K562 (cell line): ENCODE data around the gene FRRS1L. TPM values are rescaled to one million over a fixed set of nuclear protein-coding genes. Genes with fewer than 3 reads are reported as not detected.
A peak's percentile ranks its signal among the peaks of the same experiment; 100 is the strongest.

Source experiments
- BCOR ChIP-seq: fragments of 450-650 bp; IDR thresholded peaks from 2 replicates; pipeline ENCODE4 v1.6.1; 2016
- CBX3 ChIP-seq, 2 experiments: IDR thresholded peaks; 1 replicate in 1 of 2; 2 replicates in 1 of 2; pipeline ENCODE4 v1.6.1; 2012; ENCODE audit warnings: inconsistent platforms in 2 of 2, low read length in 2 of 2, borderline replicate concordance in 1 of 2, control low read depth in 1 of 2
- FIP1L1 ChIP-seq: fragments of 200-400 bp; formaldehyde crosslinking; IDR thresholded peaks from 2 replicates; pipeline ENCODE4 v1.6.1; 2018; ENCODE audit warnings: mild to moderate bottlenecking, low read depth, low read length; ENCODE audit not compliant: poor library complexity, severe bottlenecking
- HDAC3 ChIP-seq: fragments of 450-650 bp; IDR thresholded peaks from 2 replicates; pipeline ENCODE4 v1.6.1; 2018; ENCODE audit warnings: borderline replicate concordance, mild to moderate bottlenecking, moderate library complexity; ENCODE audit not compliant: partially characterized antibody
- JUND ChIP-seq, 2 experiments: IDR thresholded peaks; 2 replicates in 1 of 2; 3 replicates in 1 of 2; pipeline ENCODE4 v1.6.1; 2011; ENCODE audit warnings: borderline replicate concordance in 2 of 2, low read depth in 2 of 2, low read length in 2 of 2, improper control_type of control experiment in 1 of 2, missing biosample characterization in 1 of 2, missing genetic modification characterization in 1 of 2, missing genetic modification reagents in 1 of 2
- MCM2 ChIP-seq: fragments of 450-650 bp; IDR thresholded peaks from 2 replicates; pipeline ENCODE4 v1.6.1; 2017; ENCODE audit warnings: low read depth, mild to moderate bottlenecking
- PYGO2 ChIP-seq: fragments of 450-650 bp; IDR thresholded peaks from 2 replicates; pipeline ENCODE4 v1.6.1; 2016; ENCODE audit warnings: mild to moderate bottlenecking, missing genetic modification characterization, moderate library complexity, missing compliant biosample characterization
- SNIP1 ChIP-seq: fragments of 450-650 bp; IDR thresholded peaks from 2 replicates; pipeline ENCODE4 v1.7.1; 2017; ENCODE audit warnings: low read depth, mild to moderate bottlenecking
- SP1 ChIP-seq: sonication (generic); formaldehyde crosslinking; IDR thresholded peaks from 2 replicates; pipeline ENCODE4 v1.8.1; 2022; ENCODE audit warnings: mild to moderate bottlenecking, missing genetic modification reagents
- ZNF212 ChIP-seq: fragments of 450-650 bp; formaldehyde crosslinking; IDR thresholded peaks from 2 replicates; pipeline ENCODE4 v1.4.0; 2020; ENCODE audit warnings: mild to moderate bottlenecking
- ZNF57 ChIP-seq: fragments of 450-650 bp; formaldehyde crosslinking; IDR thresholded peaks from 2 replicates; pipeline ENCODE4 v1.4.0; 2020; ENCODE audit warnings: mild to moderate bottlenecking, moderate library complexity
- polyA plus RNA-seq, 8 experiments: library from polyadenylated mRNA; depleted of rRNA in 4 of 8; stranded (reverse) in 5 of 8; unstranded in 3 of 8; fragments of >200 nt; fragmentation: Nextera tagmentation in 2 of 8; fragmentation: Illumina TruSeq in 1 of 8; extraction: Ambion mirVana in 2 of 8; extraction: Trizol in 1 of 8; gene quantifications; 2 replicates each; pipeline versions ENCODE4 v1.2.1 to v1.2.3, GENCODE V29; 2011 to 2014; ENCODE audit warnings: inconsistent platforms in 1 of 8, missing spikeins in 1 of 8
- total RNA-seq, 7 experiments: library from RNA; depleted of rRNA in 6 of 7; stranded (reverse); fragments of >200 nt in 6 of 7; fragmentation: Illumina TruSeq in 2 of 7; extraction: Trizol in 2 of 7; gene quantifications; 2 replicates each; pipeline versions ENCODE4 v1.2.1 to v1.2.3, GENCODE V29; 2011 to 2021; ENCODE audit warnings: low replicate concordance in 1 of 7
- TF ChIP-seq, protein P1 (sequence below): fragments of 250-450 bp; sonication (Bioruptor Pico); IDR thresholded peaks from 2 replicates; pipeline ENCODE4 v1.5.0; 2021
- TF ChIP-seq, protein P2 (sequence below): fragments of 250-450 bp; sonication (Bioruptor Pico); IDR thresholded peaks from 2 replicates; pipeline ENCODE4 v1.5.1; 2021; ENCODE audit warnings: mild to moderate bottlenecking
- TF ChIP-seq, protein P3 (sequence below): fragments of 450-650 bp; IDR thresholded peaks from 2 replicates; pipeline ENCODE4 v1.6.1; 2017; ENCODE audit warnings: antibody characterized with exemption, mild to moderate bottlenecking
- TF ChIP-seq, protein P4 (sequence below), 3 experiments: fragments of 200-800 bp in 1 of 3; fragments of 250-450 bp in 1 of 3; fragments of 450-650 bp in 1 of 3; sonication (Bioruptor Pico) in 1 of 3; sonication (Bioruptor generic) in 1 of 3; formaldehyde crosslinking in 1 of 3; IDR thresholded peaks; 2 replicates each; pipeline versions ENCODE4 v1.6.1 to v1.8.0; 2016 to 2022; ENCODE audit warnings: mild to moderate bottlenecking in 2 of 3, missing genetic modification characterization in 2 of 3, missing compliant biosample characterization in 1 of 3, moderate library complexity in 1 of 3

FRRS1L gene
- total and polyA plus RNA-seq, 9 of the 15 experiments (the other 6 are each of a cell fraction or from before 2014, with no cell fraction given): under 0.01 to 0.04 (median 0.03) TPM; not detected in 5

DNA sequence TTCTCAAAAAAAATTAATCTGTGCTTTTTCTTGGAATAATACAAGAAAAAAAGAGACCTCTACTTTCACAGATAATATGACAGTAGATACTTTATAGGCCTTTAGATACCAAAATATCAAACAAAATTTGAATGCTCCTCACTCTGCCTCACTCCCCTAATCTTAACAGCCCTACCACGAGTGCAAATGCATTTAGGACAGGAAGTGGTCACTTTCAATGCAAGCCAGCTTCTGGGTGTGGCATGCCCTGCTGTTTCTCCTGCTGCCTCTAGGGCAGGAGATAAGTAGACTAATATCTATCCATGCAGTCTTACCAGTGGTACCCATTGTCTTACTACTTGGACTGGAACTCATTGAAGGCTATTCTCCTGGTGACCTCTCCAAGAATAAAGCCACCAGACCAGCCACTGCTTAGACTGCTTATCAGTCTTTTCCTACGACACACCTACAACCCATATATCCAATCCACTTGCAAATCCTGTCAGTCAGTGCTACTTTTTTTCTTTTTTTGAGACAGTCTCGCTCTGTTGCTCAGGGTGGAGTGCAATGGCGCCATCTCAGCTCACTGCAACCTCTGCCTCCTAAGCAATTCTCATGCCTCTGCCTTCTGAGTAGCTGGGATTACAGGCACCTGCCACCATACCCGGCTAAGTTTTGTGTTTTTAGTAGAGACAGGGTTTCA, 23.0 kb downstream of the FRRS1L start (continued):
- TF ChIP-seq PYGO2: no peak
- peak; percentile 58; the same call in 1 of the 2 replicates for TF ChIP-seq JUND (IDR thresholded peaks at IDR 0.05; ENCODE audit: borderline replicate concordance, low read depth, low read length)
- TF ChIP-seq JUND (tag; IDR thresholded peaks at IDR 0.05; ENCODE audit: borderline replicate concordance, low read depth, low read length): no peak; the same call in 2 of the 3 replicates
- TF ChIP-seq, protein P1, sequence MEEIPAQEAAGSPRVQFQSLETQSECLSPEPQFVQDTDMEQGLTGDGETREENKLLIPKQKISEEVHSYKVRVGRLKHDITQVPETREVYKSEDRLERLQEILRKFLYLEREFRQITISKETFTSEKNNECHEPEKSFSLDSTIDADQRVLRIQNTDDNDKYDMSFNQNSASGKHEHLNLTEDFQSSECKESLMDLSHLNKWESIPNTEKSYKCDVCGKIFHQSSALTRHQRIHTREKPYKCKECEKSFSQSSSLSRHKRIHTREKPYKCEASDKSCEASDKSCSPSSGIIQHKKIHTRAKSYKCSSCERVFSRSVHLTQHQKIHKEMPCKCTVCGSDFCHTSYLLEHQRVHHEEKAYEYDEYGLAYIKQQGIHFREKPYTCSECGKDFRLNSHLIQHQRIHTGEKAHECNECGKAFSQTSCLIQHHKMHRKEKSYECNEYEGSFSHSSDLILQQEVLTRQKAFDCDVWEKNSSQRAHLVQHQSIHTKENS (CRISPR knock-in tag): no peak
- TF ChIP-seq, protein P2, sequence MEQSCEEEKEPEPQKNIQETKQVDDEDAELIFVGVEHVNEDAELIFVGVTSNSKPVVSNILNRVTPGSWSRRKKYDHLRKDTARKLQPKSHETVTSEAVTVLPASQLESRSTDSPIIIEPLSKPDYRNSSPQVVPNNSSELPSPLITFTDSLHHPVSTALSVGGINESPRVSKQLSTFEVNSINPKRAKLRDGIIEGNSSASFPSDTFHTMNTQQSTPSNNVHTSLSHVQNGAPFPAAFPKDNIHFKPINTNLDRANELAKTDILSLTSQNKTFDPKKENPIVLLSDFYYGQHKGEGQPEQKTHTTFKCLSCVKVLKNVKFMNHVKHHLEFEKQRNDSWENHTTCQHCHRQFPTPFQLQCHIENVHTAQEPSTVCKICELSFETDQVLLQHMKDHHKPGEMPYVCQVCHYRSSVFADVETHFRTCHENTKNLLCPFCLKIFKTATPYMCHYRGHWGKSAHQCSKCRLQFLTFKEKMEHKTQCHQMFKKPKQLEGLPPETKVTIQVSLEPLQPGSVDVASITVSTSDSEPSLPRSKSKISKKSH: no peak
- TF ChIP-seq MCM2: no peak
- no peak for TF ChIP-seq SNIP1
- no peak for TF ChIP-seq BCOR
- TF ChIP-seq, protein P3, sequence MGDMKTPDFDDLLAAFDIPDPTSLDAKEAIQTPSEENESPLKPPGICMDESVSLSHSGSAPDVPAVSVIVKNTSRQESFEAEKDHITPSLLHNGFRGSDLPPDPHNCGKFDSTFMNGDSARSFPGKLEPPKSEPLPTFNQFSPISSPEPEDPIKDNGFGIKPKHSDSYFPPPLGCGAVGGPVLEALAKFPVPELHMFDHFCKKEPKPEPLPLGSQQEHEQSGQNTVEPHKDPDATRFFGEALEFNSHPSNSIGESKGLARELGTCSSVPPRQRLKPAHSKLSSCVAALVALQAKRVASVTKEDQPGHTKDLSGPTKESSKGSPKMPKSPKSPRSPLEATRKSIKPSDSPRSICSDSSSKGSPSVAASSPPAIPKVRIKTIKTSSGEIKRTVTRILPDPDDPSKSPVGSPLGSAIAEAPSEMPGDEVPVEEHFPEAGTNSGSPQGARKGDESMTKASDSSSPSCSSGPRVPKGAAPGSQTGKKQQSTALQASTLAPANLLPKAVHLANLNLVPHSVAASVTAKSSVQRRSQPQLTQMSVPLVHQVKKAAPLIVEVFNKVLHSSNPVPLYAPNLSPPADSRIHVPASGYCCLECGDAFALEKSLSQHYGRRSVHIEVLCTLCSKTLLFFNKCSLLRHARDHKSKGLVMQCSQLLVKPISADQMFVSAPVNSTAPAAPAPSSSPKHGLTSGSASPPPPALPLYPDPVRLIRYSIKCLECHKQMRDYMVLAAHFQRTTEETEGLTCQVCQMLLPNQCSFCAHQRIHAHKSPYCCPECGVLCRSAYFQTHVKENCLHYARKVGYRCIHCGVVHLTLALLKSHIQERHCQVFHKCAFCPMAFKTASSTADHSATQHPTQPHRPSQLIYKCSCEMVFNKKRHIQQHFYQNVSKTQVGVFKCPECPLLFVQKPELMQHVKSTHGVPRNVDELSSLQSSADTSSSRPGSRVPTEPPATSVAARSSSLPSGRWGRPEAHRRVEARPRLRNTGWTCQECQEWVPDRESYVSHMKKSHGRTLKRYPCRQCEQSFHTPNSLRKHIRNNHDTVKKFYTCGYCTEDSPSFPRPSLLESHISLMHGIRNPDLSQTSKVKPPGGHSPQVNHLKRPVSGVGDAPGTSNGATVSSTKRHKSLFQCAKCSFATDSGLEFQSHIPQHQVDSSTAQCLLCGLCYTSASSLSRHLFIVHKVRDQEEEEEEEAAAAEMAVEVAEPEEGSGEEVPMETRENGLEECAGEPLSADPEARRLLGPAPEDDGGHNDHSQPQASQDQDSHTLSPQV: peak; percentile 90
- TF ChIP-seq HDAC3: no peak
- TF ChIP-seq ZNF57: no peak
- no peak for TF ChIP-seq ZNF212
- peak in 1 of 2 experiments; percentile 61; a peak in 1 of 3 replicates for TF ChIP-seq CBX3 (IDR thresholded peaks at IDR 0.05; ENCODE audit: borderline replicate concordance in 1 of 2, low read length in 2 of 2)
- TF ChIP-seq FIP1L1: no peak
- TF ChIP-seq SP1: 0 out of 2 replicates have a peak, but pooled peaks have one; percentile 21
- TF ChIP-seq, protein P4, sequence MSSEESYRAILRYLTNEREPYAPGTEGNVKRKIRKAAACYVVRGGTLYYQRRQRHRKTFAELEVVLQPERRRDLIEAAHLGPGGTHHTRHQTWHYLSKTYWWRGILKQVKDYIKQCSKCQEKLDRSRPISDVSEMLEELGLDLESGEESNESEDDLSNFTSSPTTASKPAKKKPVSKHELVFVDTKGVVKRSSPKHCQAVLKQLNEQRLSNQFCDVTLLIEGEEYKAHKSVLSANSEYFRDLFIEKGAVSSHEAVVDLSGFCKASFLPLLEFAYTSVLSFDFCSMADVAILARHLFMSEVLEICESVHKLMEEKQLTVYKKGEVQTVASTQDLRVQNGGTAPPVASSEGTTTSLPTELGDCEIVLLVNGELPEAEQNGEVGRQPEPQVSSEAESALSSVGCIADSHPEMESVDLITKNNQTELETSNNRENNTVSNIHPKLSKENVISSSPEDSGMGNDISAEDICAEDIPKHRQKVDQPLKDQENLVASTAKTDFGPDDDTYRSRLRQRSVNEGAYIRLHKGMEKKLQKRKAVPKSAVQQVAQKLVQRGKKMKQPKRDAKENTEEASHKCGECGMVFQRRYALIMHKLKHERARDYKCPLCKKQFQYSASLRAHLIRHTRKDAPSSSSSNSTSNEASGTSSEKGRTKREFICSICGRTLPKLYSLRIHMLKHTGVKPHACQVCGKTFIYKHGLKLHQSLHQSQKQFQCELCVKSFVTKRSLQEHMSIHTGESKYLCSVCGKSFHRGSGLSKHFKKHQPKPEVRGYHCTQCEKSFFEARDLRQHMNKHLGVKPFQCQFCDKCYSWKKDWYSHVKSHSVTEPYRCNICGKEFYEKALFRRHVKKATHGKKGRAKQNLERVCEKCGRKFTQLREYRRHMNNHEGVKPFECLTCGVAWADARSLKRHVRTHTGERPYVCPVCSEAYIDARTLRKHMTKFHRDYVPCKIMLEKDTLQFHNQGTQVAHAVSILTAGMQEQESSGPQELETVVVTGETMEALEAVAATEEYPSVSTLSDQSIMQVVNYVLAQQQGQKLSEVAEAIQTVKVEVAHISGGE (CRISPR knock-in tag; IDR thresholded peaks at IDR 0.05): peak in 1 of 3 experiments; percentile 65; a peak in 1 of 6 replicates
